Measurements from ENCODE around the gene PLCB1.

DNA sequence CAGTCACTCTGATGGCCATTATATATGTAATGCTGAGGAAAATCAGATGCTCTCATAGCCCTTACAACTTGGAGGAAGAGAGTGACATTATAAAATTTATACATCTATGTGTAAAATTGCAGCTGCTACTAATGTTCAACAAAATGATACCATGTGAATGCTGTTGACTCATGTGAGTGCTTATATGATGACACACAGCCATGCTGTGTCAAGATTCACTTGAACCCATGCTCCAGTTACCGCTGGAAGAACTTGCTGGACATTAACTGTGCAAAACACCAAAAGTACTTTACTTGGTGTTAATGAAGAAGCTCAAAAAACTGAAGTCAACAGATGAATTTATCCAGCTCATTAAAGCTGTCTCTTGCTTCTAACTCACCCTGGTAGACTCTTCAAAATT is 617.9 kb downstream of the PLCB1 start:
- TF ChIP-seq EZH2 (IDR thresholded peaks at IDR 0.05; ENCODE audit: borderline replicate concordance, low read depth, low read length, severe bottlenecking): no peak
- TF ChIP-seq, protein P1, sequence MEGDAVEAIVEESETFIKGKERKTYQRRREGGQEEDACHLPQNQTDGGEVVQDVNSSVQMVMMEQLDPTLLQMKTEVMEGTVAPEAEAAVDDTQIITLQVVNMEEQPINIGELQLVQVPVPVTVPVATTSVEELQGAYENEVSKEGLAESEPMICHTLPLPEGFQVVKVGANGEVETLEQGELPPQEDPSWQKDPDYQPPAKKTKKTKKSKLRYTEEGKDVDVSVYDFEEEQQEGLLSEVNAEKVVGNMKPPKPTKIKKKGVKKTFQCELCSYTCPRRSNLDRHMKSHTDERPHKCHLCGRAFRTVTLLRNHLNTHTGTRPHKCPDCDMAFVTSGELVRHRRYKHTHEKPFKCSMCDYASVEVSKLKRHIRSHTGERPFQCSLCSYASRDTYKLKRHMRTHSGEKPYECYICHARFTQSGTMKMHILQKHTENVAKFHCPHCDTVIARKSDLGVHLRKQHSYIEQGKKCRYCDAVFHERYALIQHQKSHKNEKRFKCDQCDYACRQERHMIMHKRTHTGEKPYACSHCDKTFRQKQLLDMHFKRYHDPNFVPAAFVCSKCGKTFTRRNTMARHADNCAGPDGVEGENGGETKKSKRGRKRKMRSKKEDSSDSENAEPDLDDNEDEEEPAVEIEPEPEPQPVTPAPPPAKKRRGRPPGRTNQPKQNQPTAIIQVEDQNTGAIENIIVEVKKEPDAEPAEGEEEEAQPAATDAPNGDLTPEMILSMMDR (IDR thresholded peaks at IDR 0.05; ENCODE audit: borderline replicate concordance, extremely low read depth, low read length, poor library complexity, severe bottlenecking): no peak
